ENCODE results near the gene SPSB3. TPM values are rescaled to one million over a fixed set of nuclear protein-coding genes. Genes with fewer than 3 reads are reported as not detected.

Gene SPSB3
- total and polyA plus RNA-seq, 10 donors: 41.4 to 266 (median 90.0) TPM

- H3K27me3 ChIP-seq (replicated peaks in 1 of 7): no peaks in the 10 kb centered on the region
- H3K36me3 ChIP-seq: peaks cover 0 to 98% (median 61%) of the 10 kb centered on the region in 6 donors
- WGBS, 5 donors: 92 to 95% (median 94%) methylated on average over 18 of the region's 18 CpGs
- no peak overlapping the region for H3K4me3 ChIP-seq
- H3K27ac ChIP-seq: no peak overlapping the region
- H3K4me1 ChIP-seq: peaks cover 0 to 8% (median 0%) of the 10 kb centered on the region in 6 donors
- H3K9me3 ChIP-seq: no peaks in the 10 kb centered on the region
- DNase-seq: peak; percentile 59
- intact Hi-C loops (cut with DNase I; ENCODE audit: low total_unique reads): no loop called here
- TF ChIP-seq POLR2A (IDR thresholded peaks at IDR 0.05): no peak
- TF ChIP-seq CTCF (IDR thresholded peaks at IDR 0.05 in 8 of 11, conservative IDR thresholded peaks at IDR 0.05 in 3 of 11): no peak
- TF ChIP-seq POLR2AphosphoS5 (IDR thresholded peaks at IDR 0.05): no peak
Measured at GRCh38 chr16:1758923-1759322, 23.4 kb downstream of the SPSB3 start.

GRCh38 chr16:1757714-1758461 lies 24.5 kb downstream of the SPSB3 start:
- 95 to 97% (median 96%) methylated on average over 31 to 37 of the region's 37 CpGs for WGBS, 5 donors

GRCh38 chr16:1754204-1754603 lies 28.2 kb downstream of the SPSB3 start:
- peaks cover 0 to 8% (median 0%) of the 10 kb centered on the region in 6 donors for H3K4me1 ChIP-seq
- TF ChIP-seq POLR2AphosphoS5 (IDR thresholded peaks at IDR 0.05): no peak
- TF ChIP-seq CTCF (IDR thresholded peaks at IDR 0.05 in 8 of 11, conservative IDR thresholded peaks at IDR 0.05 in 3 of 11): no peak
- TF ChIP-seq POLR2A (IDR thresholded peaks at IDR 0.05): no peak
- intact Hi-C loops (cut with DNase I; ENCODE audit: low total_unique reads): no loop called here
- H3K4me3 ChIP-seq: no peak overlapping the region
- H3K27me3 ChIP-seq (replicated peaks in 1 of 7): no peaks in the 10 kb centered on the region
- no peaks in the 10 kb centered on the region for H3K9me3 ChIP-seq
- DNase-seq: no peak
- peaks cover 0 to 98% (median 62%) of the 10 kb centered on the region in 6 donors for H3K36me3 ChIP-seq
- no peak overlapping the region for H3K27ac ChIP-seq
- 86 to 97% (median 94%) methylated on average over 12 of the region's 12 CpGs for WGBS, 5 donors

More at GRCh38 chr16:1757714-1758461, 24.5 kb downstream of the SPSB3 start:
- DNase-seq: peak; percentile 59
- intact Hi-C loops (cut with DNase I; ENCODE audit: low total_unique reads): no loop called here
- peaks cover 0 to 8% (median 0%) of the 10 kb centered on the region in 6 donors for H3K4me1 ChIP-seq
- H3K36me3 ChIP-seq: peaks cover 0 to 98% (median 57%) of the 10 kb centered on the region in 6 donors
- no peak overlapping the region for H3K4me3 ChIP-seq
- no peak overlapping the region for H3K27ac ChIP-seq
- no peaks in the 10 kb centered on the region for H3K9me3 ChIP-seq
- TF ChIP-seq CTCF (IDR thresholded peaks at IDR 0.05 in 8 of 11, conservative IDR thresholded peaks at IDR 0.05 in 3 of 11) (no peak), POLR2A (IDR thresholded peaks at IDR 0.05) (no peak), POLR2AphosphoS5 (IDR thresholded peaks at IDR 0.05) (peak in 1 of 3 donors; percentile 13)
- H3K27me3 ChIP-seq (replicated peaks in 1 of 7): no peaks in the 10 kb centered on the region

- 94 to 96% (median 94%) methylated on average over 14 of the region's 14 CpGs for WGBS, 5 donors
- Histone ChIP-seq H3K36me3 (peaks cover 3 to 98% (median 67%) of the 10 kb centered on the region in 6 donors), H3K4me3 (no peak overlapping the region), H3K27me3 (replicated peaks in 1 of 7) (no peaks in the 10 kb centered on the region), H3K4me1 (peaks cover 0 to 8% (median 0%) of the 10 kb centered on the region in 6 donors), H3K9me3 (no peaks in the 10 kb centered on the region), H3K27ac (no peak overlapping the region)
- intact Hi-C loops (cut with DNase I; ENCODE audit: low total_unique reads): no loop called here
- DNase-seq: no peak
- TF ChIP-seq POLR2A (IDR thresholded peaks at IDR 0.05) (no peak), POLR2AphosphoS5 (IDR thresholded peaks at IDR 0.05) (no peak), CTCF (IDR thresholded peaks at IDR 0.05 in 8 of 11, conservative IDR thresholded peaks at IDR 0.05 in 3 of 11) (no peak)
Measured at GRCh38 chr16:1752853-1753252, 29.5 kb downstream of the SPSB3 start.
